Activated CD4-positive, alpha-beta T cell treated with anti-CD3 and anti-CD28 coated beads, Interleukin-2, amount 50 U/mL, for 24 hours (primary cell): ENCODE measurements around the gene DLEC1.
"Not testable (repeated sequence)": the region's sequence is repeated elsewhere in the genome, so short reads cannot be mapped to it uniquely, and the experiment has no call there.

Experiments used
- DNase-seq, 2 donors: peaks; one replicate each; pipeline ENCODE4 v3.0.0-alpha.2; 2020; ENCODE audit warnings: low read depth in 1 of 2, low spot score in 1 of 2

Gene DLEC1

GRCh38 chr3:38083871-38084333 lies 44.9 kb downstream of the DLEC1 start:
- DNase-seq, result no peak

GRCh38 chr3:38084334-38085310 lies 45.6 kb downstream of the DLEC1 start:
- no peak for DNase-seq

DNA sequence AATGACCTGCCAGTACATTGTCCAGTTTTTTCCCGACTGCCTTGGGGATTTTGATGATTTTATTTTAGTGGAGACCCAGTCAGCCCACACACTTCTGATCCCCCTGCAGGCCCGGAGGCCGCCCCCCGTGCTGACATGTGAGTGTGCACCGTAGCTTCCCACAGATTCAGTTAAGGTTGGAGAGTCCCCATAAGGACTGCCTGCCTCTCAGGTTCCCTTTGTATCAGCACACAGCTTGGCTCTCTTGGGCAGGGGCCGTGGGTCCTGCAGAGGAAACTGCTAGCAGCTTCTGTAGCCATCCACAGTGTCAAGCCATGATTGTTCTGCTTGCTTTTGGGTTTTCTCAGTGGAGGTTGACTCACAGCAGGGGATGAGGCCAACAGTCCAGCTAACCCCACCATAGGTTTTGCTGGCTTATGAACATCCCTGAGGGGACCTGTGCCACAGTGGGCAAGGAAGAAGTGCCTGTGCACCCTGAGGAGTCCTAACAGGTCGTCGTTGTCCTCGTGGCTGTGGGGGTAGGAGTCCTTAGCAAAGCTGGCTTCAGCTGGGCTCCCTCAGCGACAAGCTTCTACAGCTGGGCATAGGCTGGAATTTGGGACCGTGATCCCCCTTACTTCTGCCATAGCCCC lies 46.4 kb downstream of the DLEC1 start:
- DNase-seq, result no peak

GRCh38 chr3:38085943-38086324 lies 46.9 kb downstream of the DLEC1 start:
- no peak for DNase-seq

GRCh38 chr3:38086496-38086895 lies 47.5 kb downstream of the DLEC1 start:
- DNase-seq, result no peak

- DNase-seq, result not testable (repeated sequence)
Observed at GRCh38 chr3:38087278-38087677, 48.3 kb downstream of the DLEC1 start.

- DNase-seq, result no peak
Observed at GRCh38 chr3:38088126-38089078, 49.4 kb downstream of the DLEC1 start.

- DNase-seq, result no peak
Observed at GRCh38 chr3:38089163-38089562, 50.2 kb downstream of the DLEC1 start.

DNA sequence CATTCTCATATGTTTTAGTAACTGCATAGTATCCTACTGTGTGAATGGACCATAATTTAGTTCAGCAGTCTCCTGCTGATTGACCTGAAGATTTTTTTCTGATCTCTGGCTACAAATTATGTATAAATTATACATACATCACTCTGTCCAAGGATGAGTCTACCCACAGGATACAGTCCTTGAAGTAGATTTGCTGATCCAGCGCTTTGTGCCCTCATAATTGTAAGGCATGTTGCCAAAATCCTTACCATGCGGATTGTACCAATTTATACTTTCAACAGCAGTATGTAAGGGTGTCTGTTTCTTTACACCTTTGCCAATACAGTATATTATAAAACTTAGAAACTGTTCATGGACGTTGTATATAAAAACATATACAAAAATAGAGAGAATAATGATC lies 51.4 kb downstream of the DLEC1 start:
- DNase-seq, result no peak

- no peak for DNase-seq
Observed at GRCh38 chr3:38094999-38095398, 56.0 kb downstream of the DLEC1 start.

DNA sequence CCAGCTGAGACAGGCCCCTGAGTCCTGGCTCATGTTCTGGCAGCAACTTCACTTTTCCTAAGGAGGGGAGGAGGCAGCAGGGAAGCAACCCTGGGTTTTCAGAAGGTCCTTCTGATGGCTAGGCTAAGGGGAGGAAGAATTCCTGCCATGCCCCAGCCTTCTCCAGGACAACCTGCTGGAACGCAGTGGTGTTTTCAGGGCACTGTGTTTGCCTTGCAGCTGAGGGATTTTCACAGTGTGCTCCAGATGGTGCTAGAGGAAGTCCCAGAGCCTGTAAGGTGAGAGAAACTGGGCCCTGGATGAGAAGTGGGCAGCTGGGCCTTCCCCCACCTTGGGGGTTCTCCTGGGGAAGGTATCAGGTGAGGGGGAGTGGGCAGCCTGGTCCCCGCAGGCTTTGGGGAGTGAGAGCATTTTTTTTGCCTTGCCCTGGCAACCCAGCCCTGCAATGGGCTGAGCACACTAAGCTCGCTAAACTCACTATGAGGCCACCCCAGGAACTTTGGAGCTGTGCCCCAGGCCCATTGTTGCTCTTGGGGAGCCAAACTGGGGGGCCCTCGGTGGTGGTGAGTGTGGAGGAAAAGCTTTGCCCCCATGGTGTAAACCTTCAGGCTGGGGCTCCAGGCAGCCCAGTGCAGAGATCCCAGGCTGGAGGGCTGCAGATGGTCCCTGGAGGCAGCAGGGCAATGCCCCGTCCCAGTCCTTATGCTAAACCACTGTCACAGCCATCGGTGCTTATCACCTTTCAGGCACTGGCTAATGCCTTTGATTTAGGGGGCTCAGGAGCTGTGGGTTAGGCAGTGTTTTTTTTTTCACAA lies 56.9 kb downstream of the DLEC1 start:
- DNase-seq, result no peak

GRCh38 chr3:38097446-38098375 lies 58.7 kb downstream of the DLEC1 start:
- DNase-seq, result no peak

DNA sequence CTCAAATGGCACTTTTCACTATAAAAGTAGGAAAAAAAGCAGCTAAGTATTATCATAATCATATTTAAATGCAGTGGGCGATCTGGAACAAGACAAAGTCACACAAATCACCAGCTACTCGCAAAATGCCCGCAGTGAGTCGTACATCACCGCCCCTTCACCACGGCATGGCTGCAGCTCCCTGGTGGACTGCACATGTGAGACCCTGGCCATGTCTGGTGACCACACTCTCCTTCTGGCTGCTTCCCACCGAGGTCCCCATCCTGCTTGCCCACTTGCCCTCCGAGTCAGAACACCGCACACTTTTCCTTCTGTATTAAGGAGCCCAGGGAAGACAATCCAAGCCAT lies 59.3 kb downstream of the DLEC1 start:
- no peak for DNase-seq

DNA sequence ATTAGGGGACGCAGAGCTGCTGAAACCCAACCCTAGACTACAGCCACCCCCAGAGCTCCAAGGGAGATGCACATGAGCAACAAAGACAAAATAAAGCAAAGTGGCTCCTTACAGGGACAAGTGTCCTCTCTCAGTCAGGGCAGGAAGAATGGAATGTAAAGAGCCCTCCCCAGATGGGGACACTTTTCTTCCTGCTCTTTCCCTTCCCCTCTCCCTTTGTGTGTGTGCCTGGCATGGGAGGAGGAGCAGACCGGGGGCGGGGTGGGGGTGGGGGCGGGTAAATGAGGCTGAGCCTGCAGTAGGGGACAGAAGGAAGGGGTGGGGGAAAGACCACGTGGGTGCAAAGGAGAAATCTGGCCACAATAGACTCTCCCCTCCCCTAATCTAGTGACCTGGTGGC lies 60.5 kb downstream of the DLEC1 start:
- DNase-seq, result no peak

- DNase-seq, result no peak
Observed at GRCh38 chr3:38100498-38100897, 61.5 kb downstream of the DLEC1 start.

DNA sequence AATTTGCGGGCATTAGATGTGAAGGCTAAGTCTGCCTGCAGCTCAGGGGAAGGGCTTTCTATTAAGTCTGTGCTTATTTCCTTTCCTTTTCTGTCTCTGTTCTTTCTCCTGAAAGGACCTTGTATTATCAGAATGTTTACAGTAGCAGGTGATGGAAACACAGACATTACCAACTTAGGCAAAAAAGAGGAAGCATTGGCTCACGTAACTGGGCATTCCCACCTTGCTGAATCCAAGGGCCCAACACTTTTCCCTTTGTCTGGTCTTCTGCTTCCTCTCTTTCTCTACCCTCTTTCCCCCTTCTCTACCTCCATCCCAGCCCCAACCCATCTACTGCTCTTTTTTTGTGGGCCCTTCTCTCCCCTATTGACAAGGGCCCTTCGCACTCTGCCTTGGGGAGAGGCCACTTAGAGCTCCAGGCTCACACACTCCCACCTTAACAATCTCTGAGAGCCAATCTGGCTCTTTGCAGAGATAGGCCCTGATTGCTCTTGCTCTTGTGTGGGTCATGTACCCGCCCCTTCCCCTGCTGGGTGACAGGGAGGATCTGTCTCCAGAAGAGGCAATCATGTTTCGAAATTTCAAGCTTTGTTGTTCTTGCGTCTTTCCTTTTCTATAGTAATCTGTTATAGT lies 62.9 kb downstream of the DLEC1 start:
- no peak for DNase-seq

- no peak for DNase-seq
Observed at GRCh38 chr3:38102444-38102814, 63.4 kb downstream of the DLEC1 start.

GRCh38 chr3:38105525-38105924 lies 66.5 kb downstream of the DLEC1 start:
- no peak for DNase-seq
